Right renal pelvis (tissue), 4 donors: ENCODE data around the gene CRIM1. TPM values are rescaled to one million over a fixed set of nuclear protein-coding genes. Genes with fewer than 3 reads are reported as not detected.

ENCODE experiments used
- DNase-seq, 4 donors: peaks; one replicate each; pipeline ENCODE4 v3.0.0-alpha.2; 2013; ENCODE audit warnings: low read depth in 4 of 4, low spot score in 3 of 4, missing footprints in 1 of 4
- polyA plus RNA-seq, 4 donors: library from polyadenylated mRNA; unstranded; fragments of 120-200 nt; gene quantifications; one replicate each; pipeline ENCODE4 v1.2.1, GENCODE V29; 2013; ENCODE audit not compliant: insufficient read length in 4 of 4

CRIM1 gene
- polyA plus RNA-seq, 4 donors: 93.5 to 115 (median 103) TPM

DNA sequence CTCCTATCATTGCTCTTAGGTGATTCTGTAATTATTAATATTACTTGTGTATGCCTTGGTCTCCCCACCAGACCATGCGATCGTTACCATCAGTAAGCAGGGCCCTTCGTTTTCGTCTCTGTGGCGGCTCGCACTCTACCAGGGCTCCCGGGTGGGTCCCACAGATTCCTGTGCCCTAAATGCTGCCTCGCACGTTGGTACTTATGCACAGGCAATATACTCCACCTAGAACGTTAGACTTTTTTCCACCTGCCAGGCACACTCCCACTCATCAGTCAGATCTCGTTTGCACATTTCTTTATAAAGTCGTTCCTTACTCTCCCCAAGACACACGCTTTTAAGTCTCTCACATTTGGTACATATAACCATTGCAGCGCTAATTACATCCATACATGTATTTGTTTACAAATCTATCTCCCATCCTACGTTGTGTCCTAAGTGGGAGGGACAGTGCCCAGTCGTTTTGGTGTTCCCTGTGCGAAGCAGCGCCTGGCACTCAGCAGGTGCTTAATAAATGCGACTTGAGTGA lies 241.5 kb downstream of the CRIM1 start:
- no peak for DNase-seq

DNA sequence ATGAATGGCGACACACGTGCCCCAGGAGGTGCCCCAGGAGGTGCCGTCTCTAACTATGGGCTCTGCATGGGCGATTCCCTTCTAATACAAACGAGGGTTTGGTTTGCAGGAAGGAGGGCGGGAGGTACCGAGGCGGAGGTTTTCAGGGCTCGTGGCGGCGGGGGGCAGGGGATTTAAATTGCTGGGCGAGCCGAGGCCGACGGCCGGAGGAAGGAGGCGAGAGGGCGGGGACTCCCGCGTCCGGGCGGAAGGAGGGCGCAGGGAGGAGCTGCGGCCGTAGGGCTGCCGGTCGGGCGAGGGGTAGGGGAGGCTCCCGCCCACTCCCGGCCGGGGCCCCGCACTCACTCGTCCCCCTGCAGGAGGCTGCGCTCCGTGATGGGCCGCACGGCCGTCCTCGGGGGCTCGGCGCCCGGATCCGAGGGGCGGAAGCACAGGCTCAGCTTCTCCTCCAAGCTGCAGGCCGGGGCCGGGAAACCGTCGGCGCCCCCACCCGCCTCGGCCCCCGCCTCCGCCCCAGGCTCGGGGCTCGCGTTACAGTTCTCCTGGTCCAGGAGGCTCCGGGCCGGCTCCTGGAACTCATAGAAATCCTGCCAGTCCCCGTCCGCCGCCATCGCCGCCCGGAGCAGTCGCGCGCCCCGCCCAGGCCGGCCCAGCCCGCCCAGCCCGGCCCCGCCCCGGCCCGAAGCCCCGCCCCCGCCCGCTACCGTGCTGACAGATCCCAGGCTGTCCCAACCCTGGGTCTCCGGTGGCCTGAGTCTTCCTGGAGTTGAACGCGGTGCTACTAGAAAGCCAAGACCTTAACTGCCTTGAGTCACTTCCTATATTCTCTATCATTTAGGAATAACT lies 242.2 kb downstream of the CRIM1 start, which contains the start of gene FEZ2:
TSS of gene FEZ2 (minus strand) at position 637 of the 846 bp plus-strand sequence. CDS start at position 611, 26 bp downstream.
- DNase-seq: peak; percentile 20 to 70 (median 56)

Other genes with a start within 250 kb of the CRIM1 start
- 10 to 100 TPM; 74.2 to 91.2 (median 87.9) TPM for gene FEZ2, start 242.4 kb downstream of the CRIM1 start, polyA plus RNA-seq